Fibroblast of lung (primary cell): Measurements from ENCODE around the gene ATP8B2. TPM values are rescaled to one million over a fixed set of nuclear protein-coding genes. Genes with fewer than 3 reads are reported as not detected.

ENCODE experiments used
- DNase-seq, 2 donors: peaks; one replicate each; pipeline versions ENCODE4 v3.0.0 to v3.0.0-alpha.2; 2010; ENCODE audit warnings: low read depth in 2 of 2
- H2AFZ ChIP-seq: 2 replicates; pipeline ENCODE4 v1.5.1; 2012; ENCODE audit warnings: low read length, control low read depth, inconsistent platforms
- H3K27ac ChIP-seq: 2 replicates; pipeline ENCODE4 v1.5.1; 2011; ENCODE audit warnings: low read length, control low read depth; ENCODE audit not compliant: insufficient read depth
- H3K27me3 ChIP-seq: 2 replicates; pipeline ENCODE4 v1.5.1; 2011; ENCODE audit warnings: mild to moderate bottlenecking, low read length; ENCODE audit not compliant: control insufficient read depth, insufficient read depth
- H3K36me3 ChIP-seq: 2 replicates; pipeline ENCODE4 v1.5.1; 2011; ENCODE audit warnings: low read length; ENCODE audit not compliant: control insufficient read depth, insufficient read depth
- H3K4me1 ChIP-seq: 2 replicates; pipeline ENCODE4 v1.5.1; 2011; ENCODE audit warnings: low read length; ENCODE audit not compliant: control insufficient read depth, insufficient read depth; ENCODE audit errors: extremely low read depth
- H3K4me2 ChIP-seq: 2 replicates; pipeline ENCODE4 v1.5.1; 2011; ENCODE audit warnings: low read length, control low read depth; ENCODE audit not compliant: insufficient read depth; ENCODE audit errors: extremely low read depth
- H3K4me3 ChIP-seq, 4 experiments: fragments of 200-600 bp in 1 of 4; sonication (generic) in 1 of 4; replicated peaks in 1 of 4; 2 replicates each; pipeline ENCODE4 v1.5.1; 2011 to 2016; ENCODE audit warnings: low read length in 4 of 4, low read depth in 3 of 4, mild to moderate bottlenecking in 3 of 4, control low read depth in 2 of 4, inconsistent platforms in 1 of 4, mixed read lengths in 1 of 4; ENCODE audit not compliant: insufficient read depth in 1 of 4; ENCODE audit errors: control extremely low read depth in 1 of 4
- H3K79me2 ChIP-seq: 2 replicates; pipeline ENCODE4 v1.5.1; 2012; ENCODE audit warnings: mild to moderate bottlenecking, low read length, inconsistent platforms; ENCODE audit not compliant: control insufficient read depth, insufficient read depth
- H3K9ac ChIP-seq: 2 replicates; pipeline ENCODE4 v1.5.1; 2011; ENCODE audit warnings: mild to moderate bottlenecking, low read length, control low read depth; ENCODE audit not compliant: insufficient read depth
- H3K9me3 ChIP-seq: 2 replicates; pipeline ENCODE4 v1.5.1; 2012; ENCODE audit warnings: low read depth, low read length; ENCODE audit not compliant: control insufficient read depth, insufficient read depth
- H4K20me1 ChIP-seq: 2 replicates; pipeline ENCODE4 v1.5.1; 2011; ENCODE audit warnings: low read length; ENCODE audit not compliant: control insufficient read depth, insufficient read depth; ENCODE audit errors: extremely low read depth
- CTCF ChIP-seq, 2 donors: IDR thresholded peaks in 1 of 2; conservative IDR thresholded peaks in 1 of 2; 1 replicate in 1 of 2; 2 replicates in 1 of 2; pipeline ENCODE4 v1.5.1; 2011 to 2012; ENCODE audit warnings: low read length in 2 of 2, control low read depth in 1 of 2, inconsistent platforms in 1 of 2, low read depth in 1 of 2, mild to moderate bottlenecking in 1 of 2
- EZH2 ChIP-seq: IDR thresholded peaks from 2 replicates; pipeline ENCODE4 v1.5.1; 2012; ENCODE audit warnings: low read length, control low read depth, mild to moderate bottlenecking; ENCODE audit errors: missing control alignments
- polyA plus RNA-seq, 2 donors: library from polyadenylated mRNA; depleted of rRNA in 1 of 2; stranded (reverse) in 1 of 2; unstranded in 1 of 2; fragments of >200 nt; gene quantifications; 2 replicates each; pipeline ENCODE4 v1.2.1, GENCODE V29; 2011 to 2012; ENCODE audit warnings: missing spikeins in 1 of 2
- total RNA-seq: library from RNA; depleted of rRNA; stranded (reverse); fragments of >200 nt; gene quantifications from 2 replicates; pipeline ENCODE4 v1.2.1, GENCODE V29; 2014

The ATP8B2 gene
- total and polyA plus RNA-seq, 2 donors (not counting 1 experiment from before 2014, with no cell fraction given), result 101 to 205 TPM

DNA sequence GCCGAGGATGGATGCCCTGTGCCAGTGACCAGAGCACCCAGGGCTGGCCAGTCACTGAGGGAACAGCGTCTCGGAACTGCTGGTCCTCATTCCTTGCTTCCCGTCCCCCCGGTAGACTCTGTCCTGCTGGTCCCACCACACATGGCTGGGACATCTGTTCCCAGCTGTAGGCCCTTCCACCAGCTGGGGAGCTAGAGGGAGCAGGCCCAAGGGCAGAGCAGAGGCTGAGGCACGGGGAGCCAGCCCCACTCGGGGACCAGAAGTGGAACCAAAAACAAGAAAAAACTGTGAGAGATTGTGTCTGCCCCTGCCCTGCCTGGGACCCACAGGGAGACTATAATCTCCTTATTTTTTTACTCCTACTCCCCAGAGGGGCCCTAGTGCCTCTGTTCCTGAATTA is 23.8 kb downstream of the ATP8B2 start:
- no peak for TF ChIP-seq CTCF (conservative IDR thresholded peaks at IDR 0.05 in 1 of 2, IDR thresholded peaks at IDR 0.05 in 1 of 2; ENCODE audit: low read depth in 1 of 2, low read length in 2 of 2)
- no peak for TF ChIP-seq EZH2
- peaks cover 37% of the 10 kb centered on the region for H3K36me3 ChIP-seq
- DNase-seq, result no peak

DNA sequence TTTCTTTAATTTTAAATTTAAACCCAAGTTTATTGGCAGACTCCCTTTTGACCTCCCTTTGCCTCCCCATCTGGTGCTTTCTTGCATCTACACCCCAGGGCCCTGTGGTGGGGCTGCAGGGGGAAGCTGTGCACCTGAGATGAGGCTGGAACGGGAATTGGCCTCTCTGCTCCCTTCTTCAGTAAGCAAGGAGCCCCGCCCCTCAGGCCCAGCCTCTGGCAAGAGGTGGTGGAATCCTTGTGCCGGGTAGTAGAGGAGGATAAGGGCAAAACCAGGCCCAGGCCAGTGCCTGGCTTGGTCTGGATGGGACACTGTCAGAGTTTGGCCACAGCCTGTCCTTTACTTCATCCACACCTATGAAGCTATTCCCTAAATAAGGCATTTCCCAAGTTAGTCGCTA is 25.1 kb downstream of the ATP8B2 start:
- Histone ChIP-seq H4K20me1 (no peaks in the 10 kb centered on the region), H3K9ac (no peak overlapping the region), H3K79me2 (no peaks in the 10 kb centered on the region), H3K9me3 (no peaks in the 10 kb centered on the region), H3K4me2 (no peak overlapping the region), H3K4me3 (no peak overlapping the region), H3K4me1 (peaks cover 11% of the 10 kb centered on the region), H3K36me3 (peaks cover 25% of the 10 kb centered on the region), H3K27ac (no peak overlapping the region), H3K27me3 (no peaks in the 10 kb centered on the region), H2AFZ (no peak overlapping the region)
- DNase-seq, result no peak
- no peak for TF ChIP-seq EZH2
- no peak for TF ChIP-seq CTCF (conservative IDR thresholded peaks at IDR 0.05 in 1 of 2, IDR thresholded peaks at IDR 0.05 in 1 of 2; ENCODE audit: low read depth in 1 of 2, low read length in 2 of 2)

More for the DNA sequence above, 23.8 kb downstream of the ATP8B2 start:
- no peak overlapping the region for H3K27ac ChIP-seq
- H3K4me2 ChIP-seq, result no peak overlapping the region
- no peak overlapping the region for H2AFZ ChIP-seq
- H3K4me1 ChIP-seq, result peaks cover 11% of the 10 kb centered on the region
- no peaks in the 10 kb centered on the region for H3K27me3 ChIP-seq
- H3K9me3 ChIP-seq, result no peaks in the 10 kb centered on the region
- no peaks in the 10 kb centered on the region for H4K20me1 ChIP-seq
- H3K9ac ChIP-seq, result no peak overlapping the region
- H3K4me3 ChIP-seq, result no peak overlapping the region
- no peaks in the 10 kb centered on the region for H3K79me2 ChIP-seq

DNA sequence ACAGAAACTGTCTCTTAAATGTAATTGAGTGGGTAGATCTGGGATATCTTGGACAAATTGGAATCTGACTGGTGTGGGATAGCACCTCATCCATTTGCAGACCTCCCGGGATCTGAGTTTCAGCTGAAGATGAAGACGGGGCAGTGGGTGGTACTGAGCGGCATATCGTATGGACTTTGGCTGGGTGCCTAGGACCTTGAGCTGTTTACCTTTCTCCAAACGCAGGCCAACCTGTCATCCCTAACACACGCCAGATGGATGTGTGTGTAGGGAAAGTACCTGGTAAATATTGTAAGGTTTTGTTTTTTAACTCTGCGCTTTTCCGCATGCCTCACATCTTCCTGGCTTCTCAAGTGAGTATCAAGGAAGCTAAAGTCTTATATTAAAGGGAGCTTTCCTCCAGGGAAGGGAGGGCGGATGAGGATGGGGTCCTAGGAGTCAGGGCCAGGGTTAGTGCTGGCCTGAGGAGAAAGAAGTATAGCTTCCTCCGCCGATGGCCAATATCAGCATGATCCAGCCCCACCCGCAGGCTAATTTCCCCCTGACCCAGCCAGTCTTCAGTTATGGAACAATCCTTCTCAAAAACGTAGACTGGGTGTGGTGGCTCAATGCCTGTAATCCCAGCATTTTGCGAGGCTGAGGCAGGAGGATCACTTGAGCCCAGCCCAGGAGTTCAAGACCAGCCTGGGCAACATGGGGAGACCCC is 26.2 kb downstream of the ATP8B2 start:
- Histone ChIP-seq H3K4me2 (no peak overlapping the region), H3K4me3 (no peak overlapping the region), H2AFZ (no peak overlapping the region), H3K9me3 (no peaks in the 10 kb centered on the region), H3K79me2 (no peaks in the 10 kb centered on the region), H3K27ac (no peak overlapping the region), H3K36me3 (peaks cover 16% of the 10 kb centered on the region), H4K20me1 (no peaks in the 10 kb centered on the region), H3K27me3 (peaks cover 4% of the 10 kb centered on the region), H3K4me1 (peaks cover 11% of the 10 kb centered on the region), H3K9ac (no peak overlapping the region)
- DNase-seq, result no peak
- TF ChIP-seq CTCF (conservative IDR thresholded peaks at IDR 0.05 in 1 of 2, IDR thresholded peaks at IDR 0.05 in 1 of 2; ENCODE audit: low read depth in 1 of 2, low read length in 2 of 2) (no peak), EZH2 (no peak)
